ENCODE data around the gene PSMC2. TPM values are rescaled to one million over a fixed set of nuclear protein-coding genes. Genes with fewer than 3 reads are reported as not detected.

Gene PSMC2
- total RNA-seq, 1 experiment from 2014 or later = 200 TPM

- Histone ChIP-seq H3K9me3 (no peaks in the 10 kb centered on the region), H3K36me3 (ENCODE audit: control insufficient read depth, insufficient read depth, low read length) (no peaks in the 10 kb centered on the region; the same call in none of the 2 replicates), H3K4me1 (peaks cover 14% of the 10 kb centered on the region; the same call in 1 of the 2 replicates), H3K4me3 (ENCODE audit: low read depth, low read length) (peak overlapping the region; percentile 84), H3K27me3 (replicated peaks; ENCODE audit: control insufficient read depth, insufficient read depth, low read length) (no peaks in the 10 kb centered on the region)
- peaks cover 11% of the 10 kb centered on the region for H3K4me1 Mint-ChIP-seq (ENCODE audit: low read depth, unreplicated experiment)
- DNase-seq = no peak
- H3K27me3 Mint-ChIP-seq (ENCODE audit: insufficient read depth, unreplicated experiment) = no peaks in the 10 kb centered on the region
- TF ChIP-seq, protein P1, sequence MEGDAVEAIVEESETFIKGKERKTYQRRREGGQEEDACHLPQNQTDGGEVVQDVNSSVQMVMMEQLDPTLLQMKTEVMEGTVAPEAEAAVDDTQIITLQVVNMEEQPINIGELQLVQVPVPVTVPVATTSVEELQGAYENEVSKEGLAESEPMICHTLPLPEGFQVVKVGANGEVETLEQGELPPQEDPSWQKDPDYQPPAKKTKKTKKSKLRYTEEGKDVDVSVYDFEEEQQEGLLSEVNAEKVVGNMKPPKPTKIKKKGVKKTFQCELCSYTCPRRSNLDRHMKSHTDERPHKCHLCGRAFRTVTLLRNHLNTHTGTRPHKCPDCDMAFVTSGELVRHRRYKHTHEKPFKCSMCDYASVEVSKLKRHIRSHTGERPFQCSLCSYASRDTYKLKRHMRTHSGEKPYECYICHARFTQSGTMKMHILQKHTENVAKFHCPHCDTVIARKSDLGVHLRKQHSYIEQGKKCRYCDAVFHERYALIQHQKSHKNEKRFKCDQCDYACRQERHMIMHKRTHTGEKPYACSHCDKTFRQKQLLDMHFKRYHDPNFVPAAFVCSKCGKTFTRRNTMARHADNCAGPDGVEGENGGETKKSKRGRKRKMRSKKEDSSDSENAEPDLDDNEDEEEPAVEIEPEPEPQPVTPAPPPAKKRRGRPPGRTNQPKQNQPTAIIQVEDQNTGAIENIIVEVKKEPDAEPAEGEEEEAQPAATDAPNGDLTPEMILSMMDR (IDR thresholded peaks at IDR 0.05; ENCODE audit: insufficient read depth in 1 of 2, low read depth in 1 of 2, low read length in 1 of 2, severe bottlenecking in 1 of 2, unreplicated experiment in 1 of 2) = no peak
- no TSS peak for BruUV-seq (replicated peaks)
- ChIA-PET CTCF (no interaction called here), POLR2A (no interaction called here)
- H3K27ac Mint-ChIP-seq (ENCODE audit: unreplicated experiment) = peak overlapping the region; percentile 99
- H3K9me3 Mint-ChIP-seq (ENCODE audit: unreplicated experiment) = no peaks in the 10 kb centered on the region
- H3K36me3 Mint-ChIP-seq (ENCODE audit: insufficient read depth, unreplicated experiment) = peaks cover 58% of the 10 kb centered on the region
- intact Hi-C loops (cut with micrococcal nuclease; ENCODE audit: unreplicated experiment) = loop anchor here (1.0 kb wide), 1 partner anchor 64 kb away; no protein-coding TSS in a partner anchor
- H3K4me3 Mint-ChIP-seq (ENCODE audit: unreplicated experiment) = peak overlapping the region; percentile 100
Observed at GRCh38 chr7:103343332-103343731, 4.1 kb upstream of the PSMC2 start.

GRCh38 chr7:103343758-103344452 lies 3.5 kb upstream of the PSMC2 start:
- H3K27me3 ChIP-seq (replicated peaks; ENCODE audit: control insufficient read depth, insufficient read depth, low read length) = no peaks in the 10 kb centered on the region
- Mint-ChIP-seq H3K27me3 (ENCODE audit: insufficient read depth, unreplicated experiment) (no peaks in the 10 kb centered on the region), H3K4me3 (ENCODE audit: unreplicated experiment) (peak overlapping the region; percentile 100), H3K4me1 (ENCODE audit: low read depth, unreplicated experiment) (peaks cover 14% of the 10 kb centered on the region), H3K27ac (ENCODE audit: unreplicated experiment) (peak overlapping the region; percentile 99), H3K36me3 (ENCODE audit: insufficient read depth, unreplicated experiment) (peaks cover 58% of the 10 kb centered on the region), H3K9me3 (ENCODE audit: unreplicated experiment) (no peaks in the 10 kb centered on the region)
- ChIA-PET CTCF (no interaction called here), POLR2A (no interaction called here)
- peak overlapping the region; percentile 84 for H3K4me3 ChIP-seq (ENCODE audit: low read depth, low read length)
- no peaks in the 10 kb centered on the region; the same call in none of the 2 replicates for H3K36me3 ChIP-seq (ENCODE audit: control insufficient read depth, insufficient read depth, low read length)
- peaks cover 16% of the 10 kb centered on the region; the same call in 1 of the 2 replicates for H3K4me1 ChIP-seq
- H3K9me3 ChIP-seq = no peaks in the 10 kb centered on the region
- peak; percentile 36 to 43 for DNase-seq
- TF ChIP-seq, protein P1 (IDR thresholded peaks at IDR 0.05; ENCODE audit: insufficient read depth in 1 of 2, low read depth in 1 of 2, low read length in 1 of 2, severe bottlenecking in 1 of 2, unreplicated experiment in 1 of 2) = no peak
- BruUV-seq (replicated peaks) = TSS peak; percentile 43
- intact Hi-C loops (cut with micrococcal nuclease; ENCODE audit: unreplicated experiment) = loop anchor here (1.0 kb wide), 2 partner anchors 47 to 63 kb away; partner anchors contain the start of gene PMPCB

DNA sequence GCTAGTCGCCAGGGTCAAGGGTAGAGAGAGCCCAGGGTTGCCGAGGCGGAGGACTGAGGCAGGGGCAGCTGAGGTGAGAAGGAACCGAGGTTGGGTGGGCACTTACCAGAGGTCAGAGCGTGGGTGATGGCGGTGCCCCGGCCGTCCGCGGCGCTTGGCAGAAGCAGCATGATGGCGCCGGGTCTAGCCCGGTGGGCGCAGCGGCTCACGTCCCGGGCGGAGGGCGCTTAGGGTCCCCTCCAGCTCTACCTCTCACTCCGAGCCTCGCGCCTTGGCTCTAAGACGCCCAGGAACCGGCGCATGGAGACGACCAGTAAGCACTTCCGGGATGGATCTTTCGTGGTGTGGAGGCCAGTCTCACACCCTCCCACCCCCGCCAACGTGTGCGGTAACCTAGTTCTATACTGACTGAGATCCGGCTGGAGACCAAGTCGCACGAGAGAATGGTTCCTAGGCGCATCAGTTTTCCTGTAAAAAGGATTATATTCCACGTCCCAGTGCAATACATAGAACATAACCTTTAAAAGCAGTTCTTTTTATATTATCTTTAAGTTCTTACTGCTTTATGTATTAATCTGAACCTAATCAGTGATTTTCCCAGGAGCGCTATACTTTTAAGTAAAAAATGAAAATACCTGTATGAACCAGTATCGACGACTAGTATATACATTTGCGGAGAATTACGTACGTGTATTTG lies 2.8 kb upstream of the PSMC2 start, which contains the start of gene DNAJC2:
DNAJC2 (minus strand) TSS at position 315 of the 697 bp plus-strand sequence; CDS start at position 170, 145 bp downstream.
- no peaks in the 10 kb centered on the region for H3K9me3 ChIP-seq
- CTCF ChIA-PET = no interaction called here
- TF ChIP-seq, protein P1 (IDR thresholded peaks at IDR 0.05; ENCODE audit: insufficient read depth in 1 of 2, low read depth in 1 of 2, low read length in 1 of 2, severe bottlenecking in 1 of 2, unreplicated experiment in 1 of 2) = no peak
- Mint-ChIP-seq H3K27me3 (ENCODE audit: insufficient read depth, unreplicated experiment) (no peaks in the 10 kb centered on the region), H3K36me3 (ENCODE audit: insufficient read depth, unreplicated experiment) (peaks cover 58% of the 10 kb centered on the region), H3K27ac (ENCODE audit: unreplicated experiment) (peak within 1 kb of the TSS; percentile 99), H3K4me1 (ENCODE audit: low read depth, unreplicated experiment) (peaks cover 21% of the 10 kb centered on the region), H3K4me3 (ENCODE audit: unreplicated experiment) (peak within 1 kb of the TSS; percentile 100), H3K9me3 (ENCODE audit: unreplicated experiment) (no peaks in the 10 kb centered on the region)
- DNase-seq = peak; percentile 86 to 91
- POLR2A ChIA-PET = no interaction called here
- intact Hi-C loops (cut with micrococcal nuclease; ENCODE audit: unreplicated experiment) = loop anchor here (1.0 kb wide), 1 partner anchor 47 kb away; the partner anchor contains the start of gene PMPCB
- no peaks in the 10 kb centered on the region; the same call in none of the 2 replicates for H3K36me3 ChIP-seq (ENCODE audit: control insufficient read depth, insufficient read depth, low read length)
- BruUV-seq (replicated peaks) = no TSS peak
- peak within 1 kb of the TSS; percentile 84 for H3K4me3 ChIP-seq (ENCODE audit: low read depth, low read length)
- H3K4me1 ChIP-seq = peaks cover 20% of the 10 kb centered on the region; the same call in 1 of the 2 replicates
- H3K27me3 ChIP-seq (replicated peaks; ENCODE audit: control insufficient read depth, insufficient read depth, low read length) = no peaks in the 10 kb centered on the region
